ENCODE data around the gene CLIC6. TPM values are rescaled to one million over a fixed set of nuclear protein-coding genes. Genes with fewer than 3 reads are reported as not detected.

CLIC6 gene
- total RNA-seq, 4 donors from 2014 or later, result 2.1 to 5.9 (median 3.3) TPM

GRCh38 chr21:34696121-34696520 lies 27.3 kb downstream of the CLIC6 start:
- no peak for DNase-seq (ENCODE audit: low spot score in 2 of 2)
- H3K4me3 ChIP-seq (ENCODE audit: low read depth, poor library complexity, severe bottlenecking), result no peak overlapping the region
- WGBS, 2 donors, result 91 to 100% methylated on average over 1 of the region's 1 CpG
- intact Hi-C loops (cut with DNase I; ENCODE audit: low total_unique reads), result no loop called here
- no peak for TF ChIP-seq CTCF (IDR thresholded peaks at IDR 0.05)
- no peak for TF ChIP-seq POLR2A (IDR thresholded peaks at IDR 0.05)

DNA sequence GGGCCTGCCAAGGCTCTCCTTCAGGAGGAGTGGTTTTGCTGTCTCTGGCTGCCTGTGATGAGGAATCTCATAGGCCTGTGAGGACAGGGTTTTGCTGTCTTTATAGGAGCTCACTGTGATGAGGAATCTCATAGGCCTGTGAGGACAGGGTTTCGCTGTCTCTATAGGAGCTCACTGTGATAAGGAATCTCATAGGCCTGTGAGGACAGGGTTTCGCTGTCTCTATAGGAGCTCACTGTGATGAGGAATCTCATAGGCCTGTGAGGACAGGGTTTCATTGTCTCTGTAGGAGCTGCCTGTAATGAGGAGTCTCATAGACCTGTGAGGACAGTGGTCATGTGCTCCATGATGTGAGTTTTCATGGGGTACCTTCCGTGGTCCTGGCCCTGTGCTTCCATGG lies 29.0 kb downstream of the CLIC6 start:
- intact Hi-C loops (cut with DNase I; ENCODE audit: low total_unique reads), result no loop called here
- 90 to 98% methylated on average over 3 of the region's 3 CpGs for WGBS, 2 donors
- peak in 1 of 2 donors; percentile 18 for DNase-seq (ENCODE audit: low spot score in 2 of 2)
- TF ChIP-seq CTCF (IDR thresholded peaks at IDR 0.05) (no peak), POLR2A (IDR thresholded peaks at IDR 0.05) (no peak)
- H3K4me3 ChIP-seq (ENCODE audit: low read depth, poor library complexity, severe bottlenecking), result no peak overlapping the region

- 92 to 93% methylated on average over 7 of the region's 7 CpGs for WGBS, 2 donors
- peak in 1 of 2 donors; percentile 54 for DNase-seq (ENCODE audit: low spot score in 2 of 2)
- intact Hi-C loops (cut with DNase I; ENCODE audit: low total_unique reads), result no loop called here
- TF ChIP-seq CTCF (IDR thresholded peaks at IDR 0.05), result no peak
- no peak for TF ChIP-seq POLR2A (IDR thresholded peaks at IDR 0.05)
- H3K4me3 ChIP-seq (ENCODE audit: low read depth, poor library complexity, severe bottlenecking), result no peak overlapping the region
Observed at GRCh38 chr21:34698270-34699015, 29.6 kb downstream of the CLIC6 start.

DNA sequence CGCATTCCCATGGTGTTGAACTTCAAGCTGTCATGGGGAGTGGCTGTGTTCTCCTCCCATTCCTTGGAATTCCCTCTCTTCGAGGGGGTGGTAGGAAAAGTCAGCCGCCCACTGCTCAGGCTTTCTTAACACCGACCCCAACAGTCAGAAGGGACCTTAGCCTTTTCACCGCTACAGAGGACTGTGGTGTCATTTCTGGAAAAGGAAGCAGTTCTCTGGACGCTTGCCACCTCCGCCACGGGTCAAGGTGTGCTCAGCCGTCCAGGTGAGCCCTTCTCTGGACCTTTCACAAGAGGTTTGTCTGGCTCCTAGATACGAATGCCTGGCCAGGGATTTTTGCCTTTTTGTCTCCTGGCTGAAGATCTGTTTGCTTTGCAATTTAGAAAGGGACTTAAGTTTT lies 31.8 kb downstream of the CLIC6 start:
- 88 to 91% methylated on average over 10 of the region's 10 CpGs for WGBS, 2 donors
- TF ChIP-seq CTCF (IDR thresholded peaks at IDR 0.05), result no peak
- TF ChIP-seq POLR2A (IDR thresholded peaks at IDR 0.05), result no peak
- no peak overlapping the region for H3K4me3 ChIP-seq (ENCODE audit: low read depth, poor library complexity, severe bottlenecking)
- intact Hi-C loops (cut with DNase I; ENCODE audit: low total_unique reads), result no loop called here
- peak in 1 of 2 donors; percentile 77 for DNase-seq (ENCODE audit: low spot score in 2 of 2)

DNA sequence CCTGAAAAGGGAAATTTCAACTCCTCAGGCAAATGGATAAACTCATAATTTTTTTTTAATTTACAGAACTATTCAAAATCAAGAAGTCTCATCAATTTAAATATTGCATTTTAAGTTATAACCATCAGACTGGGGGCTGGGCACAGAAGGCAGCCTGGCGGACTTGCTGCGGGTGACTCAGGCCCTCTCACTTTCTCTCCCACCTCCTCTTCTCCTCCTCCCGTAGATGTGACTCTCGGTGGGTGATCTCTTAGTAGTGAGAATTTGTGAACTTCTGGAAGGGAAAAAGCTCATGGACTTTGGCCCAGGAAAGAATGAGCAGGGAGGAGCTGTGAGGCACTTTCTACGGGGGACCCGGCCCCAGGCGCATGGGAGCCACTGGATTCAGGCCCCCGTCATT lies 32.9 kb downstream of the CLIC6 start:
- intact Hi-C loops (cut with DNase I; ENCODE audit: low total_unique reads), result no loop called here
- H3K4me3 ChIP-seq (ENCODE audit: low read depth, poor library complexity, severe bottlenecking), result no peak overlapping the region
- TF ChIP-seq POLR2A (IDR thresholded peaks at IDR 0.05) (no peak), CTCF (IDR thresholded peaks at IDR 0.05) (no peak)
- 73 to 80% methylated on average over 8 of the region's 8 CpGs for WGBS, 2 donors
- peak in 1 of 2 donors; percentile 78 for DNase-seq (ENCODE audit: low spot score in 2 of 2)
